ENCODE measurements around the gene CLP1.

CLP1 gene

DNA sequence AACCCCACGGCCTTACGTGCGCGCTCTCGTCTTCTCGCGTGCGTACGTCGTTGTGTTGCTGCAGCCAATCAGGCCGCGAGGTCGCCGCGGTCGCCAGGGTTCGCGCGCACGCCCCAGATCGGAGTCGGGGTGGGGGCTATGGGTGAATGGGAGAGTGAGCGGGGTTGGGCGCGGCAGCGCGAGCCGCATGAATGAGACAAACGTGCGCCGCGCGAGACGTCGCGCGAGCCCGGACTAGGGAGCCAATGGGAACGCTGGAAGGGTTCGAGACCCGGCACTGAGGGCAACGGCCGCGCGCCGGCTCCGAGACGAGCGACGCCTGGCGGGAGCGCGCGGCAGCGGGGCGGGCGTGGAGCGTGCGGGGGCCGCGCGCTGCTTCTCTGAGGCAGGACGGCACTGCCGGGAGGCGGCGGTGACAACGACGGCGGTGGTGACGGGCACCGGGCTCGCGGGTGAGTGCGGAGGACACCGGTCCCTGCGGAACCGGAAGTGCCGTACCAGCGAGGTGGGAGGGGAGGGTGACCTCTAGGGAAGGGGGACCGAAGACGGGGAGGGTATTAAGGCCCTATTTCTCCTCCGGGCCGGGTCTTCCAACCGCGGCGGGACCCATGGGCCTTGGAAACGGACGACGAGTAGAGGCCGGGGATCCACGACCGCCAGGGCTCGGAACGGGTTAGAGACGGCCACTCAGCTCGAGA, 10.3 kb downstream of the CLP1 start, which contains the start of gene ZDHHC5:
Gene ZDHHC5 (plus strand): TSS at position 379 of the 698 bp plus-strand sequence. CDS start 4,977 bp downstream, outside the sequence.
- Histone ChIP-seq H3K36me3 (ENCODE audit: control insufficient read depth, insufficient read depth, low read length) (peaks cover 6% of the 10 kb centered on the region), H3K27me3 (replicated peaks; ENCODE audit: control insufficient read depth, insufficient read depth, low read length) (no peaks in the 10 kb centered on the region), H3K4me3 (replicated peaks; ENCODE audit: low read depth, low read length) (peak within 1 kb of the TSS; percentile 81)
- TF ChIP-seq, protein P1, sequence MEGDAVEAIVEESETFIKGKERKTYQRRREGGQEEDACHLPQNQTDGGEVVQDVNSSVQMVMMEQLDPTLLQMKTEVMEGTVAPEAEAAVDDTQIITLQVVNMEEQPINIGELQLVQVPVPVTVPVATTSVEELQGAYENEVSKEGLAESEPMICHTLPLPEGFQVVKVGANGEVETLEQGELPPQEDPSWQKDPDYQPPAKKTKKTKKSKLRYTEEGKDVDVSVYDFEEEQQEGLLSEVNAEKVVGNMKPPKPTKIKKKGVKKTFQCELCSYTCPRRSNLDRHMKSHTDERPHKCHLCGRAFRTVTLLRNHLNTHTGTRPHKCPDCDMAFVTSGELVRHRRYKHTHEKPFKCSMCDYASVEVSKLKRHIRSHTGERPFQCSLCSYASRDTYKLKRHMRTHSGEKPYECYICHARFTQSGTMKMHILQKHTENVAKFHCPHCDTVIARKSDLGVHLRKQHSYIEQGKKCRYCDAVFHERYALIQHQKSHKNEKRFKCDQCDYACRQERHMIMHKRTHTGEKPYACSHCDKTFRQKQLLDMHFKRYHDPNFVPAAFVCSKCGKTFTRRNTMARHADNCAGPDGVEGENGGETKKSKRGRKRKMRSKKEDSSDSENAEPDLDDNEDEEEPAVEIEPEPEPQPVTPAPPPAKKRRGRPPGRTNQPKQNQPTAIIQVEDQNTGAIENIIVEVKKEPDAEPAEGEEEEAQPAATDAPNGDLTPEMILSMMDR (IDR thresholded peaks at IDR 0.05; ENCODE audit: insufficient read depth, low read length, poor library complexity, severe bottlenecking): no peak
- DNase-seq (ENCODE audit: extremely low read depth, insufficient read length): peak; percentile 100

DNA sequence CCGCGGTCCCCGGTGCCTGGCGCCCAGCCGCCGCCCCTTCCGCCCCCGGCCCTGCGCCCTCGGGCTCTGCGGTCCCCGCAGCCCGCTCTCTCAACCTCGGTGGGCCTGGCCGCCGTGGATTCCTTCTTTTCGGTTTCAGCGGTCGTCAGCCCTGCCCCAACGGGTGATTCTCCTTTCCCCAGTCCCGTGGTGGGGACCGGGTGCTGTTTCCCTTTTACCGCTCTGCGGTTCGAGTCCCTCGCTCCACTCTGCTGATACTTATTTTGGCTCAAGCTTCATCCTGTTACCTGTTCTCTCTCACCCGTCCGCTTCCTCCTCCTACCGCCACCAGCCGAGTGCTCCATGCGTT, 10.8 kb downstream of the CLP1 start:
- TF ChIP-seq, protein P1 (IDR thresholded peaks at IDR 0.05; ENCODE audit: insufficient read depth, low read length, poor library complexity, severe bottlenecking): no peak
- Histone ChIP-seq H3K27me3 (replicated peaks; ENCODE audit: control insufficient read depth, insufficient read depth, low read length) (no peaks in the 10 kb centered on the region), H3K4me3 (replicated peaks; ENCODE audit: low read depth, low read length) (peak overlapping the region; percentile 81), H3K36me3 (ENCODE audit: control insufficient read depth, insufficient read depth, low read length) (peaks cover 8% of the 10 kb centered on the region)
- DNase-seq (ENCODE audit: extremely low read depth, insufficient read length): no peak

DNA sequence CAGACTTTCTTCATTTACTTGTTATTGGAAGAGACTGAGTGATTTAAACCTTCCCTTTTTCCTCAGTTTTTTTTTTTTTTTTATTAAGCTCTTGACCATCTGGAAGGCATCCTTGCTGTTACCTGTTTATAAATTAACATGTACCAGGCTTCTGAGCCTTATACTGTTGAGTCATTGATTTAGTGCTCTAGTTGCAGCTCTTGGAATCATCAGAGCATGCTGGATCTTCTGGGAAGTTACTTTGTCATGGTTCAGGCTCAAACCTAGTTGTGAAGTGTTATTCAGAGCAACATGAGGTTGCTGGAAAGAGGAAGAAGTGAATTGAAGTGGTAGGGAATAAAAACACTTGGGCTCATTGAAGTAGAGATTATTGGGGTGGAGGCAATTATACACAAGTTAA, 16.7 kb downstream of the CLP1 start:
- peaks cover 13% of the 10 kb centered on the region for H3K36me3 ChIP-seq (ENCODE audit: control insufficient read depth, insufficient read depth, low read length)
- no peak overlapping the region for H3K4me3 ChIP-seq (replicated peaks; ENCODE audit: low read depth, low read length)
- no peak for DNase-seq (ENCODE audit: extremely low read depth, insufficient read length)
- H3K27me3 ChIP-seq (replicated peaks; ENCODE audit: control insufficient read depth, insufficient read depth, low read length): no peaks in the 10 kb centered on the region
- TF ChIP-seq, protein P1 (IDR thresholded peaks at IDR 0.05; ENCODE audit: insufficient read depth, low read length, poor library complexity, severe bottlenecking): no peak

DNA sequence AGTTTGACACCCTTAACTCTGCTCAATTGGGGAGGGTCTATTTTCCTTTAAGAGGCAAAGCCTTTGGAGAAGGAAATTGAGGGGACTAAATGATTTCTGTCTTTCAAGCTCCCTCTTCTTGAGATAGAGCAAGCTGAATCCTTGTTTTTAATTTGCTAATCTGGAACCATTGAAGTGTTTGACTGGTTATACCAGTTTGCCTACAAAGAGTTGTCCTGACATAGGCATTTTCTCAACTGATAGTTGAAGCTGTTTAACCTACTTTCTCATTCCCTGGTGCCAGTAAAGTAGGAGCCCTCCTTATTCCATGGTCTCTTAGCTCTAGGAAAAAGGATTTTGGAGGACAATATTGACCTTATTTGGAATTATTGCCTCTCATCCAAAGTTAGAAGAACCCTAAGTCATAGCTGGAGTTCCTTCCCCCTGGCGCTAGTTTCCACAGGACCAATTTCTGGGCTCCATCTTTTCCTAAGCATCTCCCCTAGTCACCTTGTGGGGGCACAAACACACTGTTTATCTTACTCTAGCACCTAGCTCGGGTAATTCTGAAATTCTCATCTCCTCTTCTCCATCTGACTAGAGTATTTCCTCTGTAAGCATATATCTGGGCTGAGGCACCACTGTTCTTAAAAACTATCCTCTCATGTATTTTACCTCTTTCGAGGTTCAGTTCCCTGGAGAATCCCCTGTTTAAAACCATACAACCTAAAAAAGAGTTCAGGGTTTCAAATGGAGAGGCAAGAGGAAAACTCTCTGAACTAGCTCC, 17.8 kb downstream of the CLP1 start:
- H3K4me3 ChIP-seq (replicated peaks; ENCODE audit: low read depth, low read length): no peak overlapping the region
- no peaks in the 10 kb centered on the region for H3K27me3 ChIP-seq (replicated peaks; ENCODE audit: control insufficient read depth, insufficient read depth, low read length)
- no peak for DNase-seq (ENCODE audit: extremely low read depth, insufficient read length)
- TF ChIP-seq, protein P1 (IDR thresholded peaks at IDR 0.05; ENCODE audit: insufficient read depth, low read length, poor library complexity, severe bottlenecking): no peak
- peaks cover 16% of the 10 kb centered on the region for H3K36me3 ChIP-seq (ENCODE audit: control insufficient read depth, insufficient read depth, low read length)

DNA sequence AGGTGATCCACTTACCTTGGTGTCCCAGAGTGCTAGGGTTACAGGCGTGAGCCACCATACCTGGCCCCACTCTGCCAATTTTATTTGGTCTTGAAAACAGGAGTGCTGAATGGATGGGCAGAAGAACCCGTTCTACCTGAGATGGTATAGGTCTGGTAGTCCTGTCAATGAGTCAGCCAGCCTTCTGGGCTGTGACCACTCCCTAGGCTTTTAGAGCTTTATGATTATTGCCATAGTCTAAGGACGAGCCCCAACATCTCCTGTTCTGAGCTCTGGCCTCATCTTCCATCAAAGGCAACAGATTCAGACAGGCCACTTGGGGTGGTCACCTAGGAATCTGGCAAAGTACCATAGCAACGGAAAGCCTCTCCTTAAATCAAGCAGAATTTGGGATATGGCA, 21.8 kb downstream of the CLP1 start:
- TF ChIP-seq, protein P1 (IDR thresholded peaks at IDR 0.05; ENCODE audit: insufficient read depth, low read length, poor library complexity, severe bottlenecking): no peak
- H3K36me3 ChIP-seq (ENCODE audit: control insufficient read depth, insufficient read depth, low read length): peaks cover 17% of the 10 kb centered on the region
- DNase-seq (ENCODE audit: extremely low read depth, insufficient read length): no peak
- H3K27me3 ChIP-seq (replicated peaks; ENCODE audit: control insufficient read depth, insufficient read depth, low read length): no peaks in the 10 kb centered on the region
- H3K4me3 ChIP-seq (replicated peaks; ENCODE audit: low read depth, low read length): no peak overlapping the region

Measured in GM06990 (cell line).